GM23338 (cell line): ENCODE results near the gene HPDL. TPM values are rescaled to one million over a fixed set of nuclear protein-coding genes. Genes with fewer than 3 reads are reported as not detected.

Experiments used
- ATAC-seq: fragments of 200-7000 bp; cut with Tn5 transposase; 3 replicates; pipeline ENCODE4 v1.9.1; 2020
- DNase-seq: peaks from one replicate; pipeline ENCODE4 v3.0.0-alpha.2; 2015; ENCODE audit warnings: low spot score
- H2AFZ ChIP-seq: fragments of 200-600 bp; sonication (generic); 2 replicates; pipeline ENCODE4 v1.8.0; 2016; ENCODE audit warnings: antibody characterized with exemption, mild to moderate bottlenecking, moderate library complexity
- H3F3A ChIP-seq: fragments of 200-600 bp; sonication (generic); replicated peaks from 2 replicates; pipeline ENCODE4 v1.8.0; 2017; ENCODE audit warnings: antibody characterized with exemption, mixed run types, low read depth
- H3K27ac ChIP-seq: fragments of 200-600 bp; sonication (generic); 2 replicates; pipeline ENCODE4 v1.6.1; 2016; ENCODE audit warnings: low read depth
- H3K27me3 ChIP-seq: fragments of 200-600 bp; sonication (generic); 2 replicates; pipeline ENCODE4 v1.8.0; 2016; ENCODE audit warnings: mild to moderate bottlenecking, mixed run types, moderate library complexity; ENCODE audit not compliant: insufficient read depth
- H3K36me3 ChIP-seq: fragments of 200-600 bp; sonication (generic); 2 replicates; pipeline ENCODE4 v1.8.0; 2016; ENCODE audit warnings: mild to moderate bottlenecking; ENCODE audit not compliant: insufficient read depth
- H3K4me1 ChIP-seq: fragments of 200-600 bp; sonication (generic); 2 replicates; pipeline ENCODE4 v1.8.0; 2016; ENCODE audit warnings: mild to moderate bottlenecking, moderate library complexity; ENCODE audit not compliant: insufficient read depth
- H3K4me2 ChIP-seq: fragments of 200-600 bp; sonication (generic); 2 replicates; pipeline ENCODE4 v1.7.1; 2017; ENCODE audit warnings: mixed run types
- H3K4me3 ChIP-seq: fragments of 200-600 bp; sonication (generic); 2 replicates; pipeline ENCODE4 v1.6.1; 2016; ENCODE audit warnings: mixed run types
- H3K79me2 ChIP-seq: fragments of 200-600 bp; sonication (generic); replicated peaks from 2 replicates; pipeline ENCODE4 v1.8.0; 2017; ENCODE audit warnings: mild to moderate bottlenecking; ENCODE audit not compliant: insufficient read depth
- H3K9me2 ChIP-seq: fragments of 200-600 bp; sonication (generic); 2 replicates; pipeline ENCODE4 v1.8.0; 2017; ENCODE audit not compliant: insufficient read depth
- H4K20me1 ChIP-seq: fragments of 200-600 bp; sonication (generic); replicated peaks from 2 replicates; pipeline ENCODE4 v1.8.0; 2017; ENCODE audit warnings: mild to moderate bottlenecking; ENCODE audit not compliant: insufficient read depth
- H3K27ac Mint-ChIP-seq: 2 replicates; pipeline ENCODE4 v1.8.0; 2020; ENCODE audit warnings: inconsistent platforms, mild to moderate bottlenecking, moderate library complexity, mixed read lengths
- H3K27me3 Mint-ChIP-seq: 3 replicates; pipeline ENCODE4 v1.8.0; 2022; ENCODE audit warnings: low read depth, mild to moderate bottlenecking, moderate library complexity, mixed read lengths, inconsistent platforms; ENCODE audit not compliant: insufficient read depth, poor library complexity
- H3K36me3 Mint-ChIP-seq: 3 replicates; pipeline ENCODE4 v1.8.0; 2021; ENCODE audit warnings: low read depth, mild to moderate bottlenecking, inconsistent platforms, moderate library complexity, mixed read lengths
- H3K4me1 Mint-ChIP-seq: 3 replicates; pipeline ENCODE4 v1.8.0; 2020; ENCODE audit warnings: mild to moderate bottlenecking, inconsistent platforms, mixed read lengths
- H3K4me3 Mint-ChIP-seq: 3 replicates; pipeline ENCODE4 v1.8.0; 2021; ENCODE audit warnings: moderate library complexity, mild to moderate bottlenecking, inconsistent platforms, mixed read lengths
- H3K9me3 Mint-ChIP-seq: 3 replicates; pipeline ENCODE4 v1.8.0; 2020; ENCODE audit warnings: moderate library complexity, mild to moderate bottlenecking, inconsistent platforms, mixed read lengths
- EZH2 ChIP-seq: fragments of 200-600 bp; sonication (generic); IDR thresholded peaks from one replicate; pipeline ENCODE4 v1.8.0; 2017; ENCODE audit warnings: antibody characterized with exemption, mild to moderate bottlenecking, low read depth; ENCODE audit not compliant: unreplicated experiment
- EZH2phosphoT487 ChIP-seq: fragments of 200-600 bp; sonication (generic); IDR thresholded peaks from one replicate; pipeline ENCODE4 v1.8.1; 2018; ENCODE audit warnings: antibody characterized with exemption; ENCODE audit not compliant: unreplicated experiment
- JUNB ChIP-seq: IDR thresholded peaks from one replicate; pipeline ENCODE4 v1.6.1; 2016; ENCODE audit warnings: antibody characterized with exemption; ENCODE audit not compliant: unreplicated experiment
- NANOG ChIP-seq: IDR thresholded peaks from 2 replicates; pipeline ENCODE4 v1.6.1; 2016; ENCODE audit warnings: antibody characterized with exemption, borderline replicate concordance
- ZNF331 ChIP-seq: fragments of 250-450 bp; sonication (Bioruptor Pico); IDR thresholded peaks from 2 replicates; pipeline ENCODE4 v1.5.0; 2020; ENCODE audit warnings: low read depth, mild to moderate bottlenecking, moderate library complexity
- polyA plus RNA-seq: library from polyadenylated mRNA; unstranded; fragments of >200 nt; fragmentation: Nextera tagmentation; extraction: Ambion mirVana; gene quantifications from 2 replicates; pipeline ENCODE4 v1.2.1, GENCODE V29; 2016
- total RNA-seq: library from RNA; depleted of rRNA; stranded (reverse); fragments of >200 nt; shearing (Covaris generic); gene quantifications from 2 replicates; pipeline ENCODE4 v1.2.3, GENCODE V29; 2014
- TF ChIP-seq, protein P1 (sequence below): fragments of 250-450 bp; sonication (Bioruptor Pico); IDR thresholded peaks from 2 replicates; pipeline ENCODE4 v1.5.0; 2020; ENCODE audit warnings: mild to moderate bottlenecking, moderate library complexity
- TF ChIP-seq, protein P2 (sequence below): IDR thresholded peaks from 2 replicates; pipeline ENCODE4 v1.6.1; 2016; ENCODE audit warnings: antibody characterized with exemption

Gene HPDL
- total and polyA plus RNA-seq, 2 experiments from 2014 or later, result 36.5 to 82.1 TPM

DNA sequence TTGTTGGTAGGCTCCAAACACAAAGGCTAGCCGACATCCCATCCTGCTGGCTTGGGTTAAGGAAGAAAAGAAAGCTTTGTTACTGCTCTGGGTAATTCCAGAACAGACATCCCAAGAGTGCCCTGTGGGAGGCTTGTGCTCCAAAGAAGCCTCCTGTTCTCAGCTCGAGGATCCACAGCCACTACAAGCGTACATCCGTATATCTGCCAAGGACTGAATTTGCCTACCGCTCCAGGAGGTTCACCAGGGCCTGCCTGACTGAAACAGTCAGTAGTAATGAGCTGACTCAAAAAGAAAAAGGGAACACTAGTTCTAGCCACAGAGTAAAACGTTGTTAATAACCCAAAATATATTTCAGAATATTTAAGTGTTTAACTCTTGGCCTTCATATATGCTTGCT lies 38.4 kb downstream of the HPDL start (continued):
- TF ChIP-seq, protein P1, sequence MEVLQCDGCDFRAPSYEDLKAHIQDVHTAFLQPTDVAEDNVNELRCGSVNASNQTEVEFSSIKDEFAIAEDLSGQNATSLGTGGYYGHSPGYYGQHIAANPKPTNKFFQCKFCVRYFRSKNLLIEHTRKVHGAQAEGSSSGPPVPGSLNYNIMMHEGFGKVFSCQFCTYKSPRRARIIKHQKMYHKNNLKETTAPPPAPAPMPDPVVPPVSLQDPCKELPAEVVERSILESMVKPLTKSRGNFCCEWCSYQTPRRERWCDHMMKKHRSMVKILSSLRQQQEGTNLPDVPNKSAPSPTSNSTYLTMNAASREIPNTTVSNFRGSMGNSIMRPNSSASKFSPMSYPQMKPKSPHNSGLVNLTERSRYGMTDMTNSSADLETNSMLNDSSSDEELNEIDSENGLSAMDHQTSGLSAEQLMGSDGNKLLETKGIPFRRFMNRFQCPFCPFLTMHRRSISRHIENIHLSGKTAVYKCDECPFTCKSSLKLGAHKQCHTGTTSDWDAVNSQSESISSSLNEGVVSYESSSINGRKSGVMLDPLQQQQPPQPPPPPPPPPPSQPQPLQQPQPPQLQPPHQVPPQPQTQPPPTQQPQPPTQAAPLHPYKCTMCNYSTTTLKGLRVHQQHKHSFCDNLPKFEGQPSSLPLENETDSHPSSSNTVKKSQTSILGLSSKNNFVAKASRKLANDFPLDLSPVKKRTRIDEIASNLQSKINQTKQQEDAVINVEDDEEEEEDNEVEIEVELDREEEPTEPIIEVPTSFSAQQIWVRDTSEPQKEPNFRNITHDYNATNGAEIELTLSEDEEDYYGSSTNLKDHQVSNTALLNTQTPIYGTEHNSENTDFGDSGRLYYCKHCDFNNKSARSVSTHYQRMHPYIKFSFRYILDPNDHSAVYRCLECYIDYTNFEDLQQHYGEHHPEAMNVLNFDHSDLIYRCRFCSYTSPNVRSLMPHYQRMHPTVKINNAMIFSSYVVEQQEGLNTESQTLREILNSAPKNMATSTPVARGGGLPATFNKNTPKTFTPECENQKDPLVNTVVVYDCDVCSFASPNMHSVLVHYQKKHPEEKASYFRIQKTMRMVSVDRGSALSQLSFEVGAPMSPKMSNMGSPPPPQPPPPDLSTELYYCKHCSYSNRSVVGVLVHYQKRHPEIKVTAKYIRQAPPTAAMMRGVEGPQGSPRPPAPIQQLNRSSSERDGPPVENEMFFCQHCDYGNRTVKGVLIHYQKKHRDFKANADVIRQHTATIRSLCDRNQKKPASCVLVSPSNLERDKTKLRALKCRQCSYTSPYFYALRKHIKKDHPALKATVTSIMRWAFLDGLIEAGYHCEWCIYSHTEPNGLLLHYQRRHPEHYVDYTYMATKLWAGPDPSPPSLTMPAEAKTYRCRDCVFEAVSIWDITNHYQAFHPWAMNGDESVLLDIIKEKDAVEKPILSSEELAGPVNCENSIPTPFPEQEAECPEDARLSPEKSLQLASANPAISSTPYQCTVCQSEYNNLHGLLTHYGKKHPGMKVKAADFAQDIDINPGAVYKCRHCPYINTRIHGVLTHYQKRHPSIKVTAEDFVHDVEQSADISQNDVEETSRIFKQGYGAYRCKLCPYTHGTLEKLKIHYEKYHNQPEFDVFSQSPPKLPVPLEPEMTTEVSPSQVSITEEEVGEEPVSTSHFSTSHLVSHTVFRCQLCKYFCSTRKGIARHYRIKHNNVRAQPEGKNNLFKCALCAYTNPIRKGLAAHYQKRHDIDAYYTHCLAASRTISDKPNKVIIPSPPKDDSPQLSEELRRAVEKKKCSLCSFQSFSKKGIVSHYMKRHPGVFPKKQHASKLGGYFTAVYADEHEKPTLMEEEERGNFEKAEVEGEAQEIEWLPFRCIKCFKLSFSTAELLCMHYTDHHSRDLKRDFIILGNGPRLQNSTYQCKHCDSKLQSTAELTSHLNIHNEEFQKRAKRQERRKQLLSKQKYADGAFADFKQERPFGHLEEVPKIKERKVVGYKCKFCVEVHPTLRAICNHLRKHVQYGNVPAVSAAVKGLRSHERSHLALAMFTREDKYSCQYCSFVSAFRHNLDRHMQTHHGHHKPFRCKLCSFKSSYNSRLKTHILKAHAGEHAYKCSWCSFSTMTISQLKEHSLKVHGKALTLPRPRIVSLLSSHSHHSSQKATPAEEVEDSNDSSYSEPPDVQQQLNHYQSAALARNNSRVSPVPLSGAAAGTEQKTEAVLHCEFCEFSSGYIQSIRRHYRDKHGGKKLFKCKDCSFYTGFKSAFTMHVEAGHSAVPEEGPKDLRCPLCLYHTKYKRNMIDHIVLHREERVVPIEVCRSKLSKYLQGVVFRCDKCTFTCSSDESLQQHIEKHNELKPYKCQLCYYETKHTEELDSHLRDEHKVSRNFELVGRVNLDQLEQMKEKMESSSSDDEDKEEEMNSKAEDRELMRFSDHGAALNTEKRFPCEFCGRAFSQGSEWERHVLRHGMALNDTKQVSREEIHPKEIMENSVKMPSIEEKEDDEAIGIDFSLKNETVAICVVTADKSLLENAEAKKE (CRISPR knock-in tag), result no peak
- TF ChIP-seq NANOG (no peak), ZNF331 (CRISPR knock-in tag) (no peak)

DNA sequence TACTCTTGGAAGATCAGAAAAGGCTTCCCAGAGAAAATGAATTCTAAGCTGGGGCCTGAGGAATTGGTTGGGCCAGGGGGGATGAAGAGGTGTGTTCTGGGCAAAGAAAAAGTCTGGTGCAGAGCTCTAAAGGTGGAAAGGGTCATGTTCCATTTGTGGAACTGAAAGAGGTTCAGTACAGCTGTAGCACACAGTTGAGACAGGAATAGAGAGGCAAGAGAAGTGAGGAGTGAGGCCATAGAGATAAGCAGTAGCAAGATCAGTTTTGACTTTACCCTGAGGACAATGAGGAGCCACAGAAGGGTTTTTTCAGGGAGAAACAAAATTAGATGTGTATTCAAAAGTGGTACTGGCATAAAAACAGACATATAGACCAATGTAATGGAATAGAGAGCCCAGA lies 43.9 kb downstream of the HPDL start:
- Histone ChIP-seq H3F3A (no peaks in the 10 kb centered on the region), H3K27me3 (no peaks in the 10 kb centered on the region), H3K4me1 (no peaks in the 10 kb centered on the region), H4K20me1 (no peaks in the 10 kb centered on the region), H3K27ac (no peak overlapping the region), H3K4me2 (no peak overlapping the region), H2AFZ (no peak overlapping the region), H3K4me3 (no peak overlapping the region), H3K9me2 (no peaks in the 10 kb centered on the region), H3K36me3 (no peaks in the 10 kb centered on the region), H3K79me2 (no peaks in the 10 kb centered on the region)
- H3K36me3 Mint-ChIP-seq, result no peaks in the 10 kb centered on the region
- no peaks in the 10 kb centered on the region for H3K4me1 Mint-ChIP-seq
- DNase-seq, result no peak
- H3K4me3 Mint-ChIP-seq, result no peak overlapping the region
- H3K27me3 Mint-ChIP-seq, result peaks cover 4% of the 10 kb centered on the region
- H3K27ac Mint-ChIP-seq, result no peak overlapping the region
- no peaks in the 10 kb centered on the region for H3K9me3 Mint-ChIP-seq
- ATAC-seq, result no peak
- TF ChIP-seq, protein P1 (CRISPR knock-in tag), result no peak
- TF ChIP-seq EZH2 (no peak), NANOG (no peak), EZH2phosphoT487 (no peak), JUNB (no peak)
- TF ChIP-seq, protein P2, sequence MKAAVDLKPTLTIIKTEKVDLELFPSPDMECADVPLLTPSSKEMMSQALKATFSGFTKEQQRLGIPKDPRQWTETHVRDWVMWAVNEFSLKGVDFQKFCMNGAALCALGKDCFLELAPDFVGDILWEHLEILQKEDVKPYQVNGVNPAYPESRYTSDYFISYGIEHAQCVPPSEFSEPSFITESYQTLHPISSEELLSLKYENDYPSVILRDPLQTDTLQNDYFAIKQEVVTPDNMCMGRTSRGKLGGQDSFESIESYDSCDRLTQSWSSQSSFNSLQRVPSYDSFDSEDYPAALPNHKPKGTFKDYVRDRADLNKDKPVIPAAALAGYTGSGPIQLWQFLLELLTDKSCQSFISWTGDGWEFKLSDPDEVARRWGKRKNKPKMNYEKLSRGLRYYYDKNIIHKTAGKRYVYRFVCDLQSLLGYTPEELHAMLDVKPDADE, result no peak
